ENCODE results near the gene CDK14. TPM values are rescaled to one million over a fixed set of nuclear protein-coding genes. Genes with fewer than 3 reads are reported as not detected.

The CDK14 gene
- total and polyA plus RNA-seq, 5 donors from 2014 or later: 0.58 to 4.0 (median 2.3) TPM

DNA sequence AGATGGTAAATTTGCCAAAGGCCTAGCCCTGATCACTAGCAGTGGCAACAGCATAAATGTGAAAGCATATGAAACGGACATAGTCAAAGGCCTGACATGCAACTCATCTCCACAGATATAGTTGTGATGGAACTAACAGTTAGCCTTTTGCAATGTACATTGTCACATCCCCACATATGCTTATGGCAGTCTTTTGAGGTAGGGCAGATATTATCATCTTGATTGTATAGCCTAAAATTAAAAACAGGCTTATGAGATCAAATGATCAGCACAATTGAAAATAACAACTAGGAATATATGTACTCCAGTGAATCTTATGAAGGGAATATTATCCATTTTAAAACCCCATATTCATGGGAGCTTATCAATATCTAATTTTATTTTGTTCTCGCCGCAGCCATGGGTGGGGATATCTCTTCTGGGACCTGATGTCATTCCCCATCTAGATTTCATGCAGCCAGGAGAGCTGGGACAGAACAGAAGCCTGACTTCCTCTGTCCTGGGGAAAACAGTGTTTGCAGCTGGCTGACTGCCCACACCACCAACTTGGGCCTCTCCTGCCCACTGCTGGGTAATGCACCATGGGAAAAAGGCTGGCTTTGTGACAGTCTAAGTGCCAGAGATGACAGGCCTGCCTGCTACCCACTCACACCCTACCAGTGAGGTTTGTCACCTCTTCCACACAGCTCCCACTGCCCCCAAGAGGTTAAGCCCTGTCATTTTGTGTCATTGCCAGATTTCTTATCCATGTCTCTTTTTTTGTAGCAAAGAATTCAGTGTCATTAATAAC, 487.9 kb downstream of the CDK14 start:
- Histone ChIP-seq H3K36me3 (ENCODE audit: control insufficient read depth, insufficient read depth, low read length) (no peaks in the 10 kb centered on the region), H3K27ac (ENCODE audit: insufficient read depth, low read length, poor library complexity, severe bottlenecking) (no peak overlapping the region), H3K4me3 (ENCODE audit: low read depth, low read length) (no peak overlapping the region), H3K27me3 (ENCODE audit: control insufficient read depth, insufficient read depth, low read length) (no peaks in the 10 kb centered on the region), H3K4me1 (ENCODE audit: control insufficient read depth, insufficient read depth, low read length, poor library complexity, severe bottlenecking) (no peaks in the 10 kb centered on the region), H3K9me3 (ENCODE audit: control insufficient read depth in 2 of 2, low read length in 2 of 2) (no peaks in the 10 kb centered on the region)
- H3K27me3 Mint-ChIP-seq: no peaks in the 10 kb centered on the region
- no peak for ATAC-seq (ENCODE audit: low read depth in 2 of 2)
- no peak for DNase-seq
- H3K9me3 Mint-ChIP-seq: no peaks in the 10 kb centered on the region
- H3K36me3 Mint-ChIP-seq: no peaks in the 10 kb centered on the region
- H3K4me3 Mint-ChIP-seq: peak overlapping the region in 1 of 4 donors; percentile 7
- peaks cover 6 to 34% (median 15%) of the 10 kb centered on the region in 4 donors for H3K4me1 Mint-ChIP-seq
- peak overlapping the region in 2 of 3 donors; percentile 33 to 53 for H3K27ac Mint-ChIP-seq

- Mint-ChIP-seq H3K4me3 (peak overlapping the region in 1 of 4 donors; percentile 76), H3K27ac (peak overlapping the region in 2 of 3 donors; percentile 44 to 76), H3K9me3 (no peaks in the 10 kb centered on the region), H3K27me3 (peaks cover 4% of the 10 kb centered on the region), H3K36me3 (no peaks in the 10 kb centered on the region), H3K4me1 (peaks cover 6 to 34% (median 15%) of the 10 kb centered on the region in 4 donors)
- H3K9me3 ChIP-seq (ENCODE audit: control insufficient read depth in 2 of 2, low read length in 2 of 2): no peaks in the 10 kb centered on the region
- DNase-seq: peak in 2 of 3 donors; percentile 23 to 42
- no peaks in the 10 kb centered on the region for H3K27me3 ChIP-seq (ENCODE audit: control insufficient read depth, insufficient read depth, low read length)
- no peak overlapping the region for H3K27ac ChIP-seq (ENCODE audit: insufficient read depth, low read length, poor library complexity, severe bottlenecking)
- peak; percentile 48 for ATAC-seq (ENCODE audit: low read depth in 2 of 2)
- H3K4me3 ChIP-seq (ENCODE audit: low read depth, low read length): no peak overlapping the region
- no peaks in the 10 kb centered on the region for H3K36me3 ChIP-seq (ENCODE audit: control insufficient read depth, insufficient read depth, low read length)
- no peaks in the 10 kb centered on the region for H3K4me1 ChIP-seq (ENCODE audit: control insufficient read depth, insufficient read depth, low read length, poor library complexity, severe bottlenecking)
These were observed 489.1 kb downstream of the CDK14 start for GRCh38 chr7:91085175-91085574.

DNA sequence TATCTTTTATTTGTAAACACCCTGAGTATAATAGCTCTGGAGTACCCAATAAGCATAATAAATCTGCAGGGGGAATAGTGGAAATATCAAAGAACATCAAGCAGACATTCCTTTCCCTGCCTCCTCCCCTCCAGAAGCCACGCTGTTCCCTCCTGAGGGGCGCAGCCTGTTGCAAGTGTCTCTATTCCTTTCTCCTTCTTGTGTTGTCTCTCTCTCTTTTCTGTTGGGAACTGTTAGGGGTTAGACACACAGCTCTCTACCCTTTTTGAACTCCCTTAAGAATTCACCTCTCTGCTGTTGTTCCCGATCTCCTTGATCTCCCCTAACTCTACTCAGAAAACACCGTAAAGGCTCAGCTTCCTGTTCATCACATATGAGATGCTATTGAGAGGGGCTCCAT, 490.1 kb downstream of the CDK14 start:
- H3K4me1 ChIP-seq (ENCODE audit: control insufficient read depth, insufficient read depth, low read length, poor library complexity, severe bottlenecking): no peaks in the 10 kb centered on the region
- Mint-ChIP-seq H3K27ac (peak overlapping the region in 1 of 3 donors; percentile 5), H3K4me1 (peaks cover 6 to 34% (median 15%) of the 10 kb centered on the region in 4 donors), H3K27me3 (peaks cover 4% of the 10 kb centered on the region), H3K36me3 (no peaks in the 10 kb centered on the region), H3K9me3 (no peaks in the 10 kb centered on the region), H3K4me3 (no peak overlapping the region)
- no peaks in the 10 kb centered on the region for H3K9me3 ChIP-seq (ENCODE audit: control insufficient read depth in 2 of 2, low read length in 2 of 2)
- H3K4me3 ChIP-seq (ENCODE audit: low read depth, low read length): no peak overlapping the region
- DNase-seq (no peak), ATAC-seq (ENCODE audit: low read depth in 2 of 2) (no peak)
- no peaks in the 10 kb centered on the region for H3K36me3 ChIP-seq (ENCODE audit: control insufficient read depth, insufficient read depth, low read length)
- no peaks in the 10 kb centered on the region for H3K27me3 ChIP-seq (ENCODE audit: control insufficient read depth, insufficient read depth, low read length)
- H3K27ac ChIP-seq (ENCODE audit: insufficient read depth, low read length, poor library complexity, severe bottlenecking): no peak overlapping the region

- DNase-seq (no peak), ATAC-seq (ENCODE audit: low read depth in 2 of 2) (no peak)
- no peak overlapping the region for H3K4me3 Mint-ChIP-seq
- H3K4me1 ChIP-seq (ENCODE audit: control insufficient read depth, insufficient read depth, low read length, poor library complexity, severe bottlenecking): no peaks in the 10 kb centered on the region
- no peaks in the 10 kb centered on the region for H3K36me3 Mint-ChIP-seq
- peaks cover 4% of the 10 kb centered on the region for H3K27me3 Mint-ChIP-seq
- no peak overlapping the region for H3K4me3 ChIP-seq (ENCODE audit: low read depth, low read length)
- no peak overlapping the region for H3K27ac Mint-ChIP-seq
- no peak overlapping the region for H3K27ac ChIP-seq (ENCODE audit: insufficient read depth, low read length, poor library complexity, severe bottlenecking)
- no peaks in the 10 kb centered on the region for H3K9me3 ChIP-seq (ENCODE audit: control insufficient read depth in 2 of 2, low read length in 2 of 2)
- no peaks in the 10 kb centered on the region for H3K9me3 Mint-ChIP-seq
- H3K27me3 ChIP-seq (ENCODE audit: control insufficient read depth, insufficient read depth, low read length): no peaks in the 10 kb centered on the region
- no peaks in the 10 kb centered on the region for H3K36me3 ChIP-seq (ENCODE audit: control insufficient read depth, insufficient read depth, low read length)
- peaks cover 6 to 31% (median 12%) of the 10 kb centered on the region in 4 donors for H3K4me1 Mint-ChIP-seq
These were observed 492.0 kb downstream of the CDK14 start for GRCh38 chr7:91088156-91088555.

DNA sequence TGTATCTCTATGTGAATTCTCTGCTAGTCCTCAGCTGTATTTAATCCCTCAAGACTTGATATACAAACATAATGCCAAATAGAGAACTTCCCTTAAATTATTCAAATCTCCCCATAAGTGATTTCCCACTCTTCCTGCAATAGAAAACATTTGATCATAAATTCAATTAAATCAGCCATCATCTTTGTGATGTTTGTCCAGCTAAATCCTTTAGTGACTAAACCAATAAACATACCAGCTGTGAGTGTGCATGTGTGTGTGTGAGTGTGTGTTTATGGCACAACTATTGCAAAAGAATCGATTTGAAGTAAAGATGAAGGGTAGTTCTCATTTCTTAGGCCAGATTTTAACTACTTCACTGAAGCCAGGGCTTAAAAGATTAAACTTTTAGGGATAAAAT, 492.6 kb downstream of the CDK14 start:
- H3K4me1 ChIP-seq (ENCODE audit: control insufficient read depth, insufficient read depth, low read length, poor library complexity, severe bottlenecking): no peaks in the 10 kb centered on the region
- Mint-ChIP-seq H3K27ac (no peak overlapping the region), H3K4me1 (peaks cover 6 to 27% (median 9%) of the 10 kb centered on the region in 4 donors), H3K36me3 (no peaks in the 10 kb centered on the region), H3K9me3 (no peaks in the 10 kb centered on the region), H3K4me3 (no peak overlapping the region), H3K27me3 (peaks cover 4% of the 10 kb centered on the region)
- H3K36me3 ChIP-seq (ENCODE audit: control insufficient read depth, insufficient read depth, low read length): no peaks in the 10 kb centered on the region
- ATAC-seq (ENCODE audit: low read depth in 2 of 2): no peak
- no peak overlapping the region for H3K4me3 ChIP-seq (ENCODE audit: low read depth, low read length)
- DNase-seq: no peak
- H3K9me3 ChIP-seq (ENCODE audit: control insufficient read depth in 2 of 2, low read length in 2 of 2): no peaks in the 10 kb centered on the region
- no peaks in the 10 kb centered on the region for H3K27me3 ChIP-seq (ENCODE audit: control insufficient read depth, insufficient read depth, low read length)
- H3K27ac ChIP-seq (ENCODE audit: insufficient read depth, low read length, poor library complexity, severe bottlenecking): no peak overlapping the region

DNA sequence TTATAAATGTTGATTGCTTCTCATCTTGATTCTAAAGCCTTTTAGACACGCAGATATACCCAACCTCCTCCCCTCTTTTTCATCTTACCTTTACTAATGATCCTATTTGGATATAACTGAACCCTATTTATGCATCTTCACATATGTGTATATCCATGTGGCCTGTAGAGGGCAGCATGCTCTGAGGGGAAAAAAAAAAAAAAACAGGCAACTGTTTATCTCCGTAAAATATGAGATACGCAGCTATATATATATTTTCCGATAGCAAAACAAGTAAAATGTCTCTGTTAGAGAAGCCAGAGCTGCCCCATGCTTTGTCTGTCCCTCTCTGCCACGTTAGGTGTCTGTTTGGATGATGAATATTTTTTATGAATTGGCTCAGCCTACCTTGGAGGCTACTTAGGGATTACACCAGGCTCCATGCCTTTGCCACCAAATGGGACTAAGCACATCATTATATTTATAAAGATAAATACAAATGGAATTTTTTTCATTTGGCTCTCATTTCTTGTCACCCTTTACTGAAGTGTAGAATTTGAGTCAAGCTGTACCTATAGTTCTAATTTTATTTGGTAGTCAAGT, 493.4 kb downstream of the CDK14 start:
- Histone ChIP-seq H3K27me3 (ENCODE audit: control insufficient read depth, insufficient read depth, low read length) (no peaks in the 10 kb centered on the region), H3K36me3 (ENCODE audit: control insufficient read depth, insufficient read depth, low read length) (no peaks in the 10 kb centered on the region), H3K4me1 (ENCODE audit: control insufficient read depth, insufficient read depth, low read length, poor library complexity, severe bottlenecking) (no peaks in the 10 kb centered on the region), H3K4me3 (ENCODE audit: low read depth, low read length) (peak overlapping the region; percentile 28), H3K27ac (ENCODE audit: insufficient read depth, low read length, poor library complexity, severe bottlenecking) (no peak overlapping the region), H3K9me3 (ENCODE audit: control insufficient read depth in 2 of 2, low read length in 2 of 2) (no peaks in the 10 kb centered on the region)
- Mint-ChIP-seq H3K36me3 (no peaks in the 10 kb centered on the region), H3K9me3 (no peaks in the 10 kb centered on the region), H3K4me3 (no peak overlapping the region), H3K27me3 (peaks cover 4% of the 10 kb centered on the region), H3K4me1 (peaks cover 5 to 20% (median 7%) of the 10 kb centered on the region in 4 donors), H3K27ac (no peak overlapping the region)
- no peak for ATAC-seq (ENCODE audit: low read depth in 2 of 2)
- DNase-seq: peak in 2 of 3 donors; percentile 11 to 46

DNA sequence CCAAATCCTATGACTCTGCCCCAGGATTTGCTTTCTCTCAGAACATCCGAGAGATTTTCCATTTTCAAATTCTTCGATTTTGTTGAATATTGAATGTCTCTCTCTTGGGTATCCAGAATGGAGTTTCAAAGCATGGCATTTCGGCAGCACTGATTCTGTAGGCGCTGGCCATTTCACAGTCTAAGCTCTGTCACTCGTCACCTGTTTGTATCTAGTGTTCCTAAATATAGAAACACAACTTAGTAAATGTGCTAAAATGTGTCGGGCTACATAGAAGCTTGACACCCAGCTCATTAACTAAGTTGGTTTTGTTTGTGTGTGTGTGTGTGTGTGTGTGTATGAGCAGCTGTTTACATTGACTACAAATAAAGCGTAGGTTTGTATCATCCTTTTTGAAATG, 494.6 kb downstream of the CDK14 start:
- no peak overlapping the region for H3K4me3 Mint-ChIP-seq
- no peaks in the 10 kb centered on the region for H3K4me1 ChIP-seq (ENCODE audit: control insufficient read depth, insufficient read depth, low read length, poor library complexity, severe bottlenecking)
- no peaks in the 10 kb centered on the region for H3K9me3 ChIP-seq (ENCODE audit: control insufficient read depth in 2 of 2, low read length in 2 of 2)
- DNase-seq (no peak), ATAC-seq (ENCODE audit: low read depth in 2 of 2) (no peak)
- no peak overlapping the region for H3K27ac ChIP-seq (ENCODE audit: insufficient read depth, low read length, poor library complexity, severe bottlenecking)
- H3K36me3 Mint-ChIP-seq: no peaks in the 10 kb centered on the region
- H3K9me3 Mint-ChIP-seq: peaks cover 0 to 3% (median 0%) of the 10 kb centered on the region in 7 donors
- H3K4me3 ChIP-seq (ENCODE audit: low read depth, low read length): no peak overlapping the region
- no peaks in the 10 kb centered on the region for H3K36me3 ChIP-seq (ENCODE audit: control insufficient read depth, insufficient read depth, low read length)
- peaks cover 4% of the 10 kb centered on the region for H3K27me3 Mint-ChIP-seq
- H3K4me1 Mint-ChIP-seq: peaks cover 0 to 7% (median 0%) of the 10 kb centered on the region in 4 donors
- H3K27me3 ChIP-seq (ENCODE audit: control insufficient read depth, insufficient read depth, low read length): no peaks in the 10 kb centered on the region
- no peak overlapping the region for H3K27ac Mint-ChIP-seq
